Urinary bladder (tissue), 4 donors: ENCODE measurements around the gene ASIC3. TPM values are rescaled to one million over a fixed set of nuclear protein-coding genes. Genes with fewer than 3 reads are reported as not detected.

Source experiments
- DNase-seq: peaks from one replicate; pipeline ENCODE4 v3.0.0-alpha.2; 2015; ENCODE audit errors: extremely low spot score
- H3K27ac ChIP-seq: one replicate; pipeline ENCODE4 v1.5.1; 2013; ENCODE audit warnings: low read depth, mild to moderate bottlenecking, moderate library complexity
- H3K36me3 ChIP-seq: one replicate; pipeline ENCODE4 v1.6.1; 2013; ENCODE audit warnings: mild to moderate bottlenecking, moderate library complexity; ENCODE audit not compliant: insufficient read depth
- H3K4me1 ChIP-seq: one replicate; pipeline ENCODE4 v1.6.1; 2013; ENCODE audit warnings: mild to moderate bottlenecking, moderate library complexity; ENCODE audit not compliant: insufficient read depth
- H3K4me3 ChIP-seq: one replicate; pipeline ENCODE4 v1.5.1; 2013; ENCODE audit warnings: low read depth, low read length
- WGBS: extraction: QIAGEN DNeasy Blood & Tissue Kit; methylation state at CpG from one replicate; pipeline ENCODE4 v1.1.7; 2013; 5-methylcytosine and 5-hydroxymethylcytosine counted together
- polyA plus RNA-seq: library from polyadenylated mRNA; stranded (reverse); fragments of 200-250 nt; gene quantifications from one replicate; pipeline ENCODE4 v1.2.3, GENCODE V29; 2013
- total RNA-seq: library from RNA; depleted of rRNA; stranded (reverse); fragments of >200 nt; gene quantifications from one replicate; pipeline ENCODE4 v1.2.3, GENCODE V29; 2014
- donor health status: healthy with polysubstance abuse.
- donor health status: healthy.

The ASIC3 gene
- total and polyA plus RNA-seq, 2 donors, result 1.1 to 2.0 TPM

GRCh38 chr7:151089893-151090730 lies 41.8 kb downstream of the ASIC3 start:
- WGBS, result 61% methylated on average over 22 of the region's 22 CpGs
- H3K36me3 ChIP-seq, result no peaks in the 10 kb centered on the region
- H3K4me1 ChIP-seq, result no peaks in the 10 kb centered on the region
- no peak overlapping the region for H3K4me3 ChIP-seq
- DNase-seq, result no peak
- peak overlapping the region; percentile 65 for H3K27ac ChIP-seq

GRCh38 chr7:151091003-151091402 lies 42.7 kb downstream of the ASIC3 start:
- H3K36me3 ChIP-seq, result no peaks in the 10 kb centered on the region
- no peak overlapping the region for H3K4me3 ChIP-seq
- WGBS, result 86% methylated on average over 7 of the region's 7 CpGs
- no peaks in the 10 kb centered on the region for H3K4me1 ChIP-seq
- no peak overlapping the region for H3K27ac ChIP-seq
- no peak for DNase-seq

GRCh38 chr7:151091431-151091830 lies 43.1 kb downstream of the ASIC3 start:
- no peak for DNase-seq
- no peak overlapping the region for H3K4me3 ChIP-seq
- H3K27ac ChIP-seq, result no peak overlapping the region
- H3K36me3 ChIP-seq, result no peaks in the 10 kb centered on the region
- no peaks in the 10 kb centered on the region for H3K4me1 ChIP-seq
- 59% methylated on average over 6 of the region's 6 CpGs for WGBS

- Histone ChIP-seq H3K4me1 (no peaks in the 10 kb centered on the region), H3K4me3 (no peak overlapping the region), H3K27ac (no peak overlapping the region), H3K36me3 (no peaks in the 10 kb centered on the region)
- DNase-seq, result no peak
- WGBS, result 88% methylated on average over 14 of the region's 14 CpGs
These were observed 43.7 kb downstream of the ASIC3 start for GRCh38 chr7:151091988-151092387.

- H3K4me3 ChIP-seq, result no peak overlapping the region
- DNase-seq, result no peak
- no peak overlapping the region for H3K27ac ChIP-seq
- 94% methylated on average over 6 of the region's 6 CpGs for WGBS
- H3K36me3 ChIP-seq, result no peaks in the 10 kb centered on the region
- no peaks in the 10 kb centered on the region for H3K4me1 ChIP-seq
These were observed 45.4 kb downstream of the ASIC3 start for GRCh38 chr7:151093748-151094147.

- no peaks in the 10 kb centered on the region for H3K36me3 ChIP-seq
- no peak overlapping the region for H3K4me3 ChIP-seq
- no peak for DNase-seq
- WGBS, result 85% methylated on average over 5 of the region's 5 CpGs
- H3K27ac ChIP-seq, result no peak overlapping the region
- H3K4me1 ChIP-seq, result no peaks in the 10 kb centered on the region
These were observed 46.3 kb downstream of the ASIC3 start for GRCh38 chr7:151094675-151095074.

GRCh38 chr7:151095123-151095797 lies 46.9 kb downstream of the ASIC3 start:
- H3K4me1 ChIP-seq, result no peaks in the 10 kb centered on the region
- no peak overlapping the region for H3K27ac ChIP-seq

GRCh38 chr7:151095828-151096475 lies 47.6 kb downstream of the ASIC3 start:
- Histone ChIP-seq H3K4me3 (no peak overlapping the region), H3K36me3 (no peaks in the 10 kb centered on the region), H3K4me1 (no peaks in the 10 kb centered on the region), H3K27ac (no peak overlapping the region)
- DNase-seq, result no peak
- 84% methylated on average over 17 of the region's 17 CpGs for WGBS

More at GRCh38 chr7:151095123-151095797, 46.9 kb downstream of the ASIC3 start:
- Histone ChIP-seq H3K36me3 (no peaks in the 10 kb centered on the region), H3K4me3 (no peak overlapping the region)
- DNase-seq, result no peak
- WGBS, result 67% methylated on average over 10 of the region's 10 CpGs

- Histone ChIP-seq H3K36me3 (no peaks in the 10 kb centered on the region), H3K4me3 (no peak overlapping the region), H3K4me1 (no peaks in the 10 kb centered on the region), H3K27ac (no peak overlapping the region)
- 69% methylated on average over 20 of the region's 20 CpGs for WGBS
- no peak for DNase-seq
These were observed 51.3 kb downstream of the ASIC3 start for GRCh38 chr7:151099486-151100211.

- 90% methylated on average over 10 of the region's 10 CpGs for WGBS
- Histone ChIP-seq H3K4me1 (no peaks in the 10 kb centered on the region), H3K36me3 (no peaks in the 10 kb centered on the region), H3K27ac (no peak overlapping the region), H3K4me3 (no peak overlapping the region)
- DNase-seq, result no peak
These were observed 52.6 kb downstream of the ASIC3 start for GRCh38 chr7:151100921-151101320.

GRCh38 chr7:151101621-151102396 lies 53.5 kb downstream of the ASIC3 start:
- no peak for DNase-seq
- Histone ChIP-seq H3K36me3 (no peaks in the 10 kb centered on the region), H3K27ac (no peak overlapping the region), H3K4me1 (no peaks in the 10 kb centered on the region), H3K4me3 (no peak overlapping the region)
- WGBS, result 76% methylated on average over 24 of the region's 24 CpGs
